ENCODE measurements around the gene CACNA1C.

CACNA1C gene

DNA sequence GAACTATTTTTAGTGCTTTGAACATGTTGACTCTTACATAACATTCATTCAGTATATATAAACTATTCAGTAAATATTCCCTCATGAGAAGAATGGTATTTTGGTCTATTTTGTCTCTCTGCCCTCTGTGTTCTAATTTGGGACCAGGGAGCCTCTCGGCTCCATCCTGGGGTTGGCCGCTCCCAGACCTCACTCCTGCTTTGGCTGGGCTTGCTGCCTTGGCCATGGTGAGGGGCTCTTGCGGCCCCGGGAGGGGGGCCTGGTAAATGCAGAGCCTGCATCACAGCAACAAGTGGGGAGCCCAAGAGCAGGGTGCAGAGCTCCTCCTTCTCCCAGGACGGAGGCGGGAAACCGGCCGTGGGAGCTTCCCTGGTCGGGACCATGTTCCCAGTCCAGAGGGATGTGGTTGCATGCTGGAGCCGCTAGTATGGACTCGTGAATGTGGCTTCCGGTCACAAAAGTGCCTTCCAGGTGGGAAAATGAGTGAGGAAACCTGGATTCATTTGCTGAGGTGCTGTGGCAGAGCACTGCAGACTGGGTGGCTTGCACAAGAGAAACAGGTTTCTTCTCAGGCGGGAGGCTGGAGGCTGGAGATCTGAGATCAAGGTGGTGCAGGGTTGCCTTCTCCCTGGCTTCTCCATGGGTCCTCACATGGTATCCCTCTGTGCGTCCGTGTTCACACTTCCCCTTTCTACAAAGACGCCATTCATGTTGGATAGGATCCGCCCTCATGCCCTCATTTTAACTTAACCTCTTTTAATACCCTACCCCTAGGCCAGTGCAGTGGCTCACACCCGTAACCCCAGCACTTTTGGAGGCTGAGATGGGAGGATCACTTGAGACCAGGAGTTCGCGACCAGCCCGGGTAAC lies 250.2 kb downstream of the CACNA1C start:
- DNase-seq = no peak

DNA sequence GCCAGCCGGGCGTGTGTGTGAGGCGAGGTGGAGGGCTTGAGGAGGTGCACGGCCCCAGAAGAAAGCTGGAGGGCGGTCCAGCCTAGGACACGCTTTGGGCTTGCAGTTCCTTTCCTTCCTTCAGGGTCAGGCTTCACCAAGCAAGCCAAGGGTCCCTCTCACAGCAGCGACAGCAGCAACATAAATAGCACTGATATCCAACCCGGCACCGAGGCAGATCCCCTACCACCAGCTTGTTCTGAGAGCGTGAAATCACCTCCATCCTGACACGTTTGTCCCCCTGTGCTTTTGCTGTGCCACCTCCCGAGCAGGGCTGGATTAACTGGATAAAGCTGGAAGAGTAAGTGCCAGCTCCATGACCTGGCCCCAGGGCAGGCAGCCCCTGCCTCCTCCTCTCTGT lies 251.4 kb downstream of the CACNA1C start:
- DNase-seq = no peak

DNA sequence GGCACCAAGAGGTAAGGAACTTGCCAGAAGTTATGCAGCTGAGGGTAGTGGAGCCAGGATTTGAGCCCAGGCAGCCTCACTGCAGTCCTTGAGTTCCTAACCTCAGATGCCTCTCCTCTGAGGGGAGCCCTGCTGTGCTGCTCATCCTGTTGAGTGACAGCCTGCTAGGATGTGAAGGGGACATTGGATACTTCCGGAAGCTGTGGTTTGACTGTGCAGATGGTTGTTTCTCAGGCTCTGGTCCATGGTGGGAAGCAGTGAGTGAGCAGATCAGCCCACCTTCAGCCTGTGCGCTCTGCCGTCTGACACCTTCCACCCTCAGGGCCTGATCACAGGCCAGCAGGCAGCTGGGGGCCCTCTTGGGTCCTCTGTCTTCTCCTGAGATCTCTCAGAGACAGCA lies 253.2 kb downstream of the CACNA1C start:
- no peak for DNase-seq

DNA sequence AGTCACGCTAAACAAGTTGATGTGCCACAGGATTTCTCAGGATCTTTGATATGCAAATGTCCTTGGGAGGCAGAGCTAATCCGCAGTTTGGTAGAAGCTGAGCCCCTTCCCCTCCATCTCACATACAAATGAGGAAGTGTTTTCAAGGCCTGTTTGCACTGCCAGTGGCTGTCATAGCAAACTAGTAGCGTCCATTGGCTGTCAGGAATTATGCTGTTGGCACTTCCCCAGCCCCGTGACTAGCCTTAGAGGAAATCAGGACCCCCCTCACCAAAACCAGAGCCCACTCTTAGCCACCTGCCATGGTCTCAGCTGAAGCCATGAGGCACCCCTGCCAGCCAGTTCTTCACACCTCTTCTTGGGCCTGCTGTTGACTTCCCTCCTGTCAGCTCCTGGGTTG lies 253.9 kb downstream of the CACNA1C start:
- no peak for DNase-seq

DNA sequence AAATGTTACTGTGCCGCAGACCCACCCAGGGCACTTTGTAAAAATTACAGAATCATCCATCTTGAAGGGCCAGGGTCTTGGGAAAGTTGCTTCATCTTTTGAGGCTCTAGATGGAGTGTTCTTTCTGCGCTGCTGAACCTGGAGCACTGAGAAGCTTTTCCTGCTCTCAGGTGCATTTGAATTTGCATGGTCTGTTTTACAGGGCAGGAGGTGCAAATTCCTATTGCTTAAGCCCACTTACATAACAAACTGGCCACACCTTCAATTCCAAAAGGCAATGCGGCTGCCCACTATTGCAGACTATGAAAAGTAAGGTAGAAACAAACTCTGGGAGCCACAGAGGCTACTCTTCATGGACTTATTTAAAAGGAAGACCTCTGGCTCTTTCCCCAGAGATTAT lies 254.8 kb downstream of the CACNA1C start:
- DNase-seq = no peak

DNA sequence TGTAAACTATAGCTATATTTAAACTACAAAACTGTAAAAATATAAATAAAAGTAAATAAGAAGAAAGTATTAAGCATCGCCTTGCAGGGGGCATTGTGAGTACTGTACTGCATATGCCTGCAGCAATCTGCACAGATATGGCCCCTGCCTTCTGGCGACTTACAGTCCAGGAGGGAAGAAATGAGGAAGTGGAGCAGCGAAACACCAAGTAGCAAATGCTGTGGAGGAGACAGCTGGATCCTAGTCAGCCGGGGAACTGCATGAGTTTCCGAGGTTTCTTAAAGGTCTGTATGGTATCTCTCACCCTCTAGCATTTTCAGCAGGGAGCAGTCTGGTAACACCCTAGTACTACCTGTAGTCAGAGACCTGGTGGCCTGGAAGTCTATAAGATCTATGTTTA lies 256.9 kb downstream of the CACNA1C start:
- no peak for DNase-seq

DNA sequence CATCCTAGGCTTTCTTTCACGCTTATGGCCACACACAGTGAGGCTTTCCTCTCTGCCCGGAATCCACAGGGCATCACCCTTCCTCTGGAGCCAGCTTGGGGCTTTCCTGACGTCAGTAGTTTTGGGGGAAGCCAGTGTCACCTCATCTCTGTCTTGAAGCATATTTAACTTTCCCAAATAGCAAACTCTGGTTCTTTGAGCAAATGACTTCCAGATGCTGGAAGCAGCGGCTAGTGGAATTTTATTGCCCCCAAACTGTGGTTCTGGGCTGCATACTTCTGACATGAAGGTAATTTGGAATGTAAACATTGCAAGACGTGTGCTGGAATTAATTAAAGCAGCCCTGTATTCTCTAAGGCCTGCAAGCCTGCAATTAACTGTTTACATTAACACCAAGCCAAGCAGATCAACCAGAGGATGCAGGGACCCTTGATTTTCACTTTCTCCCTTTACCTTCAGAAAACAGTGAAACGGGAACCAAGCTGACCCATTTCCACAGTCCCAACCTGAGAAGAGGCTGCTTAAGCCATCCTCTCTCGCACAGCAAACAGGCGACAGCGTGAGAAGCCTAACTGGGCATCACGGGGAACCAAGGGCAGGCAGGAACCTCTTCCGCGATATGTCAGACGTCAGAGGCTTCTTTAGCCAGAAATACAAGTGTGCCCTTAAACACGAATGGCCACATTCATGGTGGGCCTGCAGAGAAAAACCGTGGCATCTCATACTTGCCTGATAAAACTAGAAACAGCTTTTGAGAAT lies 258.4 kb downstream of the CACNA1C start:
- DNase-seq = no peak

DNA sequence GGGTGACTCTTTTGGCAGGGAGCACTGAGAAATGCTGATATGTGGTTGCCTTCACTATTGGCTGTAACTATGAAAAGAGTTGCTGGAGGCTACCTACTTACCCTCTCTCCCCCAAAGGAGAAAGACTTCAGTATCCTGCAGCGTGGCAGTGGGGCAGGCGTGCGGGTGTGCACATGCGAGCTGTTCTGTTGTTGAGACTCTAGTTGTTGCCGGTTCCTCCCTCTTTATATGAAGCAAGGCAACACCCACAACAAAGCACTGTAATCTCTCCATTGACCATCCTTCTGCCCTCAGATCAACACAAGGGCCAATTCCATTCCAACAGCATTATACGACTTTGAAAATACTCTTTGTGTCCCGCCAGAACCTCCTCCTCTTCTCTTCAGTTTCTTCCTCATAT lies 259.4 kb downstream of the CACNA1C start:
- DNase-seq = no peak

DNA sequence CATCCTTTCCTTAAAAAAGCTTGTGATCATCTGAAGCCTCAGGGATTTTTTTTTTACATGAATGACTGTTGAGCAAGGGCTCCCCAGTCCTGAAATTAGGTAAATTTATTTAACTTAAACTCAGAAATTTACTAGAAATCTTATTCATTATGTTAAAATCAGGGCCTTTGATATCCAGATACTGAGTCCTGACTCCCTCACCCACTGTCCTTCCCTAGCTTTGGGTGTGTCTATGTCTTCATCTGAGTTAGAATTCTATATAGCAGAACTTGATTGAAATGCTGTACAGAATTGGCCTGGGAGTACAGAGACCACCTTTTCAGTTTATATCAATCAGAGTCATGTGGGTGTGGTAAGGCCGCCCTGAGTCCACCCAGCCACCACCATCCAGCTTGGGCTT lies 260.0 kb downstream of the CACNA1C start:
- DNase-seq = no peak

DNA sequence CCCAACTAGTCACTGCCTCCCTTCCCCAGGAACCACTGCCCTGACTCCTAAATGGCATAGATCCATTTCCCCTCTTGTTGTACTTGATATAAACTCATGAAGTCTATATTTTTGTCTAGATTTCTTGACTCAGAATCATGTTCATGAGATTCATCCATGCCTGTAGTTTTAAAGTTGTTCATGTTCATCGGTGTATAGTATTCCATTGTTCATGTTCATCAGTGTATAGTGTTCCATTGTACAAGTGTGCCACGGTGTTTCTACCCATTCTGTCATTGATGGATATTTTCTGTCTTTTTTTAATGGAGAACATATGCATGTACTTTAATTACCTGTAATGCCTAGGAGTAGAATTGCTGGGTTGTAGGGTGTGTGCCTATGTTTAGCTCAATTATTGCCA lies 261.7 kb downstream of the CACNA1C start:
- no peak for DNase-seq

DNA sequence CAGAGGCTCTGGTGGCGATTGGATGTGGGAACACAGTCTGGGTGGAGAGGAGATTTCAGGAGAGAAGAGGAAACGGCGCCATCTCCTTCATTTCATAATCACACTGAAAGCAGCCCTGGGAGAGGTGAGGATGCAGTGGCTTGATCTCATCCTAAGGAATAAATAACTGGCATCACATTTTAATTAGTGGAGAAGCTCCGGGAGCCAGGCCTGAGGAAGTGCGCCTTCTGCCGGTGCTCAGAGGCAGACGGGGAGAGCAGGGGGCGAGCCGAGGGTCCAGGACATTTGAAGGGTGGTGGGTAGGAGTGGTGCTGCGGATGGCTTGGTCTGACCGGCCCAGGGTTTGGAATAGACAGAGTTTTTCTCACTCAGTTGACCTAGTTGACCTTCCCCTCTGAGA lies 265.0 kb downstream of the CACNA1C start:
- no peak for DNase-seq

DNA sequence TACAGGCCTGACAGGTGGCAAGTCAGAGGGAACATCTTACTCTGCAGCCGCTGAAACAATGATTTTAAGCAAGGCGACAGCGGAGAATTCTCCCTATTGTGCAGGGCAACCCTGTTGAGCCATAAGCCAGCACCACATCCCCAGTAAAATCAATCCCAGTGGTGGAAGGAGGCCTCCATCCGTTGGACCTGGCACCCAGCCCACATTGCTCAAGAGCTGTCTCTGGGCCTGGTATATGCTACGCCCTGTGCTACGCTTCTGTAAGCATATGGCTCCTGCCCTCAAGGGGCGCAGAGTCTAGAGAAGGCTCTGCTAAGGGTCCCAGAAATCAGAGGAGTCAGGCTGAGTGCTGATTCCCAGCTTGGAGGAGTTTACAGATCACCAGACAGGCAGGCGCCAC lies 265.5 kb downstream of the CACNA1C start:
- DNase-seq = no peak

DNA sequence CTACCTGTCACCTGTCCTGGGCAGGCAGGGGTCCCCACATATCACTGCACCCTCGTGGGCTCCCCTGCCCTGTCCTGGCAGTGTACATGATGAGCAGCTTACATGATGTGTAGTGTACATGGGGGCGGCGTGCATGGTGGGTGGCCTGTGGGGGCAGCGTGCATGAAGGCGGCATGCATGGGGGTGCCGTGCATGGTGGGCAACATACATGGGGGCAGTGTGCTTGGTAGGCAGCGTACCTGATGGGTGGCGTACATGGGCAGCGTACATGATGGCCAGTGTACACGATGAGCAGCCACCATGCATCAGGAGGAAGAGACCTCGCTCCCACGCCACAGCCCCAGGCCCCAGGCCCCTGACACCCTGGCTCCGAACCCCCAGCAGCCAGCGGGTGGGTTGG lies 266.3 kb downstream of the CACNA1C start:
- no peak for DNase-seq

DNA sequence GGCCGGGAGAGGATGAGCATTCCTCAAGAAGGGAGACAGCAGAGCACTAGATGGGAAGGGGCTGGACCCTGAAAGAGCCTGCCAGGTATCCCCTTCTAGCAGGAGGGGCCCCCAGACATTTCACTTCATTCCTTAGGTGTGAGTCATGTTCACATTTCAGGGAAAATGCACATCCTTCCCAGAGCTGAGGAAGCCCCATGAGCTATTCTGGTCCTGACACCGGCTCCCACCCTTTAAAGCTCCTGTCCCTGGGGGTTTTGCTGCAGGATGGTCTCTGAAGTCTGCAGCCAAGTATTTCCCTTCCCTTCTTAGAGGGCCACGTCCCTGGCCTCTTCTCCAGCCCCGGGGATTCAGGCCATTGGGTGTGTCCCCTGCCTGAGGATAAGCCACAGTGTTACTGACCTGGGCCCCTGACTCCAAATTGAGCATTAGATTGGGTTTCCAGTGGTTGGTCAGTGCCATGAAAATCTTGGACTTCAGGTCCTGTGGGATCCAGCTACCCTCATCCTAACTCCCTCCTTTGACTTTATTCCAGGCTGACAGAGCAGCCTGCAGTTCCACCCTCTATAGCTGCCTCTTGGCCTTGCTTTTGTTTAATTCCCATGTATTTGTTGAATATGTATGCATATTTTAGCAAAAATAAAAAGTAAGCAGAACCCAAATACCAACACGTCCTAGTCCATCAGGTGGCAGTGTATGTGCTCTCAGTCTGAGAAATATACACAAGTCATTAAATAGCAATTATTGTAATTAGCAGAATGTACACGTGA lies 267.1 kb downstream of the CACNA1C start:
- DNase-seq = no peak

DNA sequence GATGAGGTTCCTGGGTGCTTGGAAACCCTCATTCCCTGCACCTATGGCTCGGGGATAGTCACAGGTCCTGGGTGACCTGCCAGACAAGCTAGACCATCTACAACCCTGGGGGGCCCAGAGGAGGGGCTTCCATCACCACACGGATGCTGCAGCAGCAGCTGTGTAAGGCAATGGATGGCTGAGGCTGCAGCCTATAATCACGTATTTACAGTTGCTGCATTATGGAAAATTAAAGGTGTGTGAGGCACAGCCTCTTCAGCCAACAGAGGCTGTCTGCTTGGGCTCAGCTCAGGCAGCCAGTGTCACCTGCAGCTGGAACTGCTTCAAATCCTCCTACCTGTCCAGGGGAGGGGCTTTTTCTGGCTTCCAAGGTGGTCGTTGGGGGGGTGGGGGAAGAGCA lies 268.1 kb downstream of the CACNA1C start:
- no peak for DNase-seq

DNA sequence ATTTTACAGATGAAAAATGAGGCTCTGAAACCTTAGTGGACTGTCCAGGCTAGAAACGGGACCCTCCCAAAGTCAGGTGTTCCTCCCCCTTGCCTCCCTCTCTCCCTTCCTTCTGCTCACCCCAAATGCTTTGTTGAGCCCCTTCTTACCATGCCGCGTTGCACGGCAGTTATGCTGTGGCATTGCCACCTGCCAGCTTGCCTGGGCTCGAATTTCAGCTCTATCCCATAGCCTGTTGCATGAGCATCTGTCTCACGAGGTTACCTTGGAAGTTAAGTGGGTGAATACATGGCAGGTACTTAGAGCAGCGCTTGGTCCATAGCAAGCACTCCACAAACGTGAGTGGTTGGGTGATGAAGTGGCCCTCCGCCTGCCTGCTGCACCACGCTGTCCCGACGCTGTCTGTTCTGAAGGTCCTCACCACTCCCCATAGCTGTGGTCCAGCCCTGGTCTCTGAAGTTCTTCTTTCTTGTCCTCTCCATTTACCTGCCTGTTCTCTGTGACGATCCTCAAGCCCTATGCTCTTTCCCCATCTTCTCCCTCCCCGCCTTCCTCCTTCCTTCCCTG lies 269.9 kb downstream of the CACNA1C start:
- DNase-seq = no peak

DNA sequence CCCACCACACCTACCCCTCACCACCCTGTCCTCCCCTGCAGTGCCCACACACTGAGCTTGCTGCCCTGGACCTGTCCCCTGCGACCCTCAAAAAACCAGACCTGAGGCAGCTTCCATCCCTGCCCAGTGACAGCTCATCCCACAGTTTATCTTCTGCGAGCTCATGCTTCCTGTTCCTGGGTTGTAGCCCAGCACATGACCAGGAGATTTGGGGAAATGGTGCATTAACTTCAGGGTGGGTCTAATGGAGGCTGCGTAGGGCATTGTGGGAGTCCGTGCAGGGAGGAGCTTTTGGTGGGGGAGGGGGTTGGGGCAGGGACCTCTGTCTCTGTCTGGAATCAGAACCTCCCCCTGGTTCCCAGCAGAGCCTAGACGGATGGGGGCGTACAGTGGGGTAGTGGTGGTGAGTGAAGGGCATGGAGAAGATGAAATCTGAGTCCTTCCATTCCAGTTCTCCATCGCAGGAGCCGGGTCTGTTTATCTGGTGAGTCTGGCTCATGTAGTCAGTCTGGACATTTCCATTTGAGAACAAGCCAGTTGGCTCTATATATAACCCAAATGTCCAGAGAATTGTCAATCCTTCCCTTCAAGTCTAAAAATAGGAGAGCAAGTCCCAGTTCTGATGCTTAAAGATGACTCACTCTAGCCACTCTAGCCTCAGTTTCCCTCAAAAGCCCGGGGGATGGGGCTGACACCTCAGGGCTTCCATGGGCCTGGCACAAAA lies 270.9 kb downstream of the CACNA1C start:
- no peak for DNase-seq

DNA sequence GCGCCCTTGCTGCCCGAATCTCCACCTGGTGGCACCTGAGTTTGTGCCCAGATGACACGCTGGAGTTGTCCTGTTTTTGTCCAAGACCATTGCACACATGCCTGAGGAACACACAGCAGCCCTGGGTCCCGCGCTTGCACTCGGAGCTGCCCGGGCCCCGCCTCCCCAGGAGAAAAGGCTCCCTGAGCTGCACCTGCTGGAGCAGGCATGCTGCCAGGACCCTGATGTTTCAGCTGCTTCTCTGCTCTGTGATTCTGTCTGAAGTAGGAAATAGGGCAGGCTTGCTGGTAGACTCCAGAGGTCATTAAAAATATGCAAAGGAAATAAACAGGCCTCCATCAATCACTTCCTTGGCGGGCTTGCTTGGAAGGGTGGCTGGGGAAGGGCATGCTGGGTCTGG lies 271.6 kb downstream of the CACNA1C start:
- peak; percentile 77 for DNase-seq

DNA sequence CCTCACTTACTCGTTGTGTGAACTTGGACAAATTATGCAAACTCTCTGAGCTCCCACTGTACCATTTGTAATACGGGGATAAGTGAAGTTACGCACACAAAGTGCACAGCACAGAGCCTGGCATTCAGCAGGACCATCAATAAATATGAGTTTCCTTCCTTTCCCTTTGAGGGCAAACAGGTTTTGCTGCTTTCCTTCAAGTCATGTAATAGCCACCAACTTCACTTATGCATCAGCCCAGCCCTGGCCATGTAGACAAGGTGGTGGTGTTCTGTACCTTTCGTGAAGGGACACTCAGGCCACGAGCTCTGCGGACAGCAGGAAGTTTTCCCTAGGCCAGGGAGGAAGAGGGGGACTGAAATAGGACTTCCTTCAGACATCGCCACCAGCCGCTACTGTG lies 272.7 kb downstream of the CACNA1C start:
- no peak for DNase-seq

DNA sequence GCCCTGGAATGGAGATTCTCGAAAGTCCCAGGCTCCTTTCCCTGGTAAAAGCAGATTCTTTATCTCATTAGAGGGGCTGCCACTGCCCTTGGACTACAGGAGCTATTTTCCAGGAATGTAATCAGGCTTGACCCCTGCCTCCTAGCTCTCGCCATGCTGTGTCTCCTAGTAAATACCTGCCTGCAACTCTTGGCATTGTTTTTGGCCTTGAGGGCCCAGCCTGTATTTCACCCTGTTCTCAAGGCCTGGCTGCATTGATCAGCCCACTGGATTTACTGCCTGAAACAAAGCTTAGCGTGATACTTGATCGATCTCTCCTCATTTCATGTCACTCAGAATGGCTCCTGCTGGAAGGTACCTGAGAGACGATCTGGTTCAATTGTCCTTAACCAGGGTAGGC lies 273.7 kb downstream of the CACNA1C start:
- no peak for DNase-seq

DNA sequence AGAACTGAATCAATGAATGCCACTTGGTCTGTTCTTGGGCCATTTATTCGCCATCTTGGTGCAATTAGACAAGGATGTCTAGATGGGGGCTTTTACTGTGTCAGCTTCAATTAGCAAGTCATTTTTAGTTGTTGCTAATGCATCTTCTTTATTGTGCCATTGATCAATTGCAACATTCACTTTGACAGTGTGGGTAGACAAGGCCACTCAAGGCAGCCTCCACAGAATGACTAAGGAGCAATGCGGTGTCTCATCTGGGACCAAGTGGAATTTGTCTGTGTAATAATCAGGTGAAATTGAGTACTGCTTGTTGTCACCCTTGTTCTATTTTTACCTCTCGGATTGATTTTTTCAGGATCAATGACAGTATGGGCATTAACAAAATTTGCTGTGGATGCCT lies 275.9 kb downstream of the CACNA1C start:
- DNase-seq = no peak

DNA sequence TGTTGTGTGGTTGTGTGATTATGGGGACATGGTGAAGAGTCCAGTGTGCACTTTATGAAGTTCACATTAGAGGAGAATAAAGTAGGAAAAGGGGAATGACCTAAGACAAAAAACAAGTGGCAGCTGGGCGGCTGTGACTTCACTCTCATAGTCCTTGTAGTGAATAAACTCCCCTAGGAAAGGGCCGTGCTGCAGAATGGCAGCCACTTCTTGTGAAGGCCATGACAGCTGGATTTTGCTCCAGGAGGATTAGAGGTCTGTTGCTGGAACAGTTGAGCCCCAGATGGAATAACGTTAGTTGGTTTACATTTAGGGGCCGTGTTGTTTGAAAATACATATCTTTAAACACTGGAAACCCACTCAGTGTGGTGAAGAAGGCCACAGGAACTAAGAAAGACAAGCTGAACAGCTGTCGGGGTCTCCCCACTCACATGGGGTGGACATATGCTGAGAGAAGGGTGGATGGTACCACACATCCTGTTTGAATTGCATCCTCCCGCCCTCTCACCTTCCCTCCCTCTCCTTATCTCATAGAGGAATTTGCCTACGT lies 276.9 kb downstream of the CACNA1C start:
- DNase-seq = no peak

All from RPMI8226 (cell line).